Activated B cell treated with CpG ODN at 0.5 μM for 24 hours (primary cell): Measurements from ENCODE around the gene NF2. TPM values are rescaled to one million over a fixed set of nuclear protein-coding genes. Genes with fewer than 3 reads are reported as not detected.

Experiments
- ATAC-seq: fragments of 200-7000 bp; cut with Tn5 transposase; one replicate; pipeline ENCODE4 v1.10.0; 2021; ENCODE audit warnings: low read depth, mild to moderate bottlenecking, moderate library complexity
- CTCF ChIA-PET: fragments of 350-600 bp; sonication (Branson Sonifier 250); formaldehyde crosslinking; loops from one replicate; lab custom pipeline; 2021; ENCODE audit warnings: antibody characterized with exemption; lab: Charles Lee
- POLR2A ChIA-PET: fragments of 350-600 bp; sonication (Branson Sonifier 250); formaldehyde crosslinking; loops from one replicate; lab custom pipeline; 2021; ENCODE audit warnings: antibody characterized with exemption; lab: Charles Lee
- DNase-seq: peaks from one replicate; pipeline ENCODE4 v3.0.0; 2022
- H3K27ac Mint-ChIP-seq: one replicate; pipeline ENCODE4 v1.8.0; 2020; ENCODE audit warnings: mixed read lengths
- H3K27me3 Mint-ChIP-seq: one replicate; pipeline ENCODE4 v1.8.0; 2021; ENCODE audit warnings: mixed read lengths
- H3K36me3 Mint-ChIP-seq: one replicate; pipeline ENCODE4 v1.8.0; 2021; ENCODE audit warnings: low read depth, mixed read lengths
- H3K4me1 Mint-ChIP-seq: one replicate; pipeline ENCODE4 v1.8.0; 2021; ENCODE audit warnings: mixed read lengths
- H3K4me3 Mint-ChIP-seq: one replicate; pipeline ENCODE4 v1.8.0; 2020; ENCODE audit warnings: mild to moderate bottlenecking, mixed read lengths
- H3K9me3 Mint-ChIP-seq: one replicate; pipeline ENCODE4 v1.8.0; 2020; ENCODE audit warnings: mixed read lengths
- CTCF ChIP-seq: fragments of 200-600 bp; IDR thresholded peaks from one replicate; pipeline ENCODE4 v1.8.0; 2022; ENCODE audit warnings: antibody characterized with exemption, mild to moderate bottlenecking
- intact Hi-C: fragments of 100-400 bp; cut with micrococcal nuclease; formaldehyde crosslinking; loops from one replicate; pipeline ENCODE4 v1.15.1; 2024
- total RNA-seq: library from RNA; stranded (reverse); gene quantifications from 2 replicates; pipeline ENCODE4 v1.2.3, GENCODE V29; 2022

NF2 gene
- total RNA-seq, 1 donor from 2014 or later = 30.3 TPM

DNA sequence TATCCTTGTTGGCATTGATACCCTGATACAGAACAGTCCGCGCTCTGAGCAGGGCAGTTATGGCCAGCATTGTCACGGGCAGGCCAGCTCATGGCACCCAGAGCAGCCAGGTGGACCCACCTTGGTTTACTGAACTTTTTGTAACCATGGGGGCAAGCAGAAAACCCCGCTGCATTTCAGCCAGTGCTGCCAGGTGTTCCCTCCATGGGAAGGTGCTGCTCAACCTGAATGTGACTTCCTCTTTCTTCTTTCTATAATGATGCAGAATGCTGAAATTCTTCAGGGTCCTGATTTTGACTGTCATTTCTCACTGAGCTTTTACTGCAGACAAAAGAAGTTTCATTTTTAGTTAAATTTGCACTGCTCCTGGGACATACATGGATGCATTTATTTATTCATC is 80.8 kb downstream of the NF2 start:
- intact Hi-C loops = no loop called here
- no peak overlapping the region for H3K27ac Mint-ChIP-seq
- H3K36me3 Mint-ChIP-seq = peaks cover 82% of the 10 kb centered on the region
- POLR2A ChIA-PET = no interaction called here
- no peaks in the 10 kb centered on the region for H3K9me3 Mint-ChIP-seq
- no peak for ATAC-seq
- H3K27me3 Mint-ChIP-seq = no peaks in the 10 kb centered on the region
- no peak for TF ChIP-seq CTCF
- H3K4me1 Mint-ChIP-seq = no peaks in the 10 kb centered on the region
- DNase-seq = no peak
- H3K4me3 Mint-ChIP-seq = no peak overlapping the region
- CTCF ChIA-PET = no interaction called here

DNA sequence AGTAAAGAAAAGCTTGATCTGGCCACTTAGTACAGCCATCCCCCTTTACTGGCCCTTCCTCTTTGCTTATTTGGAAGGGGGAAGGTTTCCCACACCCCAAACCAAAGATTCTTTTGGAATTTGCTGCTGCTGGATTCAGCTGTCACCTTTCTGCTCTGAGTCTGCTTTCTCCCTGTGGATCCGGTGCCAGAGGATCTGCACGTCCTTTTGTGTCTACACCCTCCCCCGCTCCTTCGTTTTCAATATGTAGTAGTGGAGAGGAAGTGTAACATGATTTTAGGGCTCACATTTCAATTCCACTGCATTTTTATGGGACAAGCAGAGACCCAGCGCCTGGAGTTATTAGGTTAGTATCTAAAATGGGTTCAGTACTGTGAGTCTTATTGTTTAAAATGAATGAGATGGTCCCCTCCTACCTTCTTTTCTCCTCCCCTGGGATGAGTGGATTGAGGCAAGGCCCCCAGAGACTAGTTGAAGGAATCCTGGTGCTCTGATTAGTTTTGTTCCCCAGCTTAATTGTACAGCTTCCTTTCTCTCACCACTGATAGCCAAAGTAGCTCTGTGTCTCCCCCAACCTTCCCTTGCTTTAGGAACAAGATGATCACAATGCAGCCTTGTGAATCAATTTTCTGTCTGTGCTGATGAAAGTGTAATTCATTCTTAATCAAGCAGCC is 85.9 kb downstream of the NF2 start:
- no peaks in the 10 kb centered on the region for H3K9me3 Mint-ChIP-seq
- intact Hi-C loops = no loop called here
- TF ChIP-seq CTCF = no peak
- no peaks in the 10 kb centered on the region for H3K4me1 Mint-ChIP-seq
- no peak overlapping the region for H3K27ac Mint-ChIP-seq
- no peak overlapping the region for H3K4me3 Mint-ChIP-seq
- no peaks in the 10 kb centered on the region for H3K27me3 Mint-ChIP-seq
- no peak for ATAC-seq
- peaks cover 55% of the 10 kb centered on the region for H3K36me3 Mint-ChIP-seq
- CTCF ChIA-PET = interaction anchor here (0.9 to 5.0 kb wide), 4 partner anchors 13 to 400 kb away, joined by 3 to 43 read pairs (median 6); no protein-coding TSS in a partner anchor
- POLR2A ChIA-PET = no interaction called here
- no peak for DNase-seq

DNA sequence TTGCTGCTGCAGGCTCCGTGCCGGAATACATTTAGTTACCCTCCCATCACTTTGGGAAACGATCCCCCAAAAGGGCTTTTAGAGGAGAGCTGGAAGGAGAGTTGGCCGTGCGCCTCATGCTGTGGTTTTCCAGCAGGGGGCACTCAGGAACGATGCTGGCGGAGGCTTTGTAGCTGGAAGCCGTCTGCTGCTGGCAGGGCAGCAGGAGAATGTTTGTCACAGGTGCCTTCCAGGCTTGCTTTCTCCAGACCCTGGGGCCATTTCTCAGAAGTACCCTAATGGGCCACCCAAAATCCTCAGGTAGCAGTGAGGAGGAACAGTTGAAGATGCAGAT is 86.4 kb downstream of the NF2 start:
- Mint-ChIP-seq H3K4me1 (no peaks in the 10 kb centered on the region), H3K36me3 (peaks cover 56% of the 10 kb centered on the region), H3K4me3 (no peak overlapping the region), H3K27me3 (no peaks in the 10 kb centered on the region), H3K9me3 (no peaks in the 10 kb centered on the region), H3K27ac (no peak overlapping the region)
- DNase-seq = no peak
- TF ChIP-seq CTCF = no peak
- no peak for ATAC-seq
- POLR2A ChIA-PET = no interaction called here
- CTCF ChIA-PET = interaction anchor here (0.9 to 5.0 kb wide), 4 partner anchors 13 to 399 kb away, joined by 3 to 43 read pairs (median 6); no protein-coding TSS in a partner anchor
- intact Hi-C loops = loop anchor here (1.0 to 2.0 kb wide), 2 partner anchors 315 to 399 kb away; no protein-coding TSS in a partner anchor

GRCh38 chr22:29690476-29690875 is 87.0 kb downstream of the NF2 start:
- Mint-ChIP-seq H3K27ac (no peak overlapping the region), H3K9me3 (no peaks in the 10 kb centered on the region), H3K4me3 (no peak overlapping the region), H3K36me3 (peaks cover 57% of the 10 kb centered on the region), H3K4me1 (no peaks in the 10 kb centered on the region), H3K27me3 (no peaks in the 10 kb centered on the region)
- no peak for TF ChIP-seq CTCF
- DNase-seq (no peak), ATAC-seq (no peak)
- ChIA-PET POLR2A (no interaction called here), CTCF (interaction anchor here (1.3 to 5.0 kb wide), 2 partner anchors 314 to 398 kb away, joined by 9 to 43 read pairs; no protein-coding TSS in a partner anchor)
- intact Hi-C loops = loop anchor here (1.0 to 2.0 kb wide), 2 partner anchors 315 to 398 kb away; no protein-coding TSS in a partner anchor

GRCh38 chr22:29691636-29692326 is 88.3 kb downstream of the NF2 start:
- Mint-ChIP-seq H3K27me3 (no peaks in the 10 kb centered on the region), H3K9me3 (no peaks in the 10 kb centered on the region), H3K4me1 (no peaks in the 10 kb centered on the region), H3K4me3 (no peak overlapping the region), H3K27ac (no peak overlapping the region), H3K36me3 (peaks cover 60% of the 10 kb centered on the region)
- POLR2A ChIA-PET = no interaction called here
- intact Hi-C loops = loop anchor here (2.0 kb wide), 1 partner anchor 397 kb away; no protein-coding TSS in a partner anchor
- ATAC-seq = no peak
- TF ChIP-seq CTCF = no peak
- no peak for DNase-seq
- CTCF ChIA-PET = interaction anchor here (5.0 kb wide), 1 partner anchor 313 kb away, joined by 43 read pairs; no protein-coding TSS in a partner anchor
